Astrocyte (in vitro differentiated cells and primary cell): ENCODE measurements around the gene TPM4. TPM values are rescaled to one million over a fixed set of nuclear protein-coding genes. Genes with fewer than 3 reads are reported as not detected.
"Not testable (repeated sequence)": the region's sequence is repeated elsewhere in the genome, so short reads cannot be mapped to it uniquely, and the experiment has no call there.

ENCODE experiments used
- DNase-seq: peaks from one replicate; pipeline ENCODE4 v3.0.0-alpha.2; 2010; ENCODE audit warnings: low read depth
- FAIRE-seq: peaks from 2 replicates; lab custom pipeline; 2011; peaks lifted over from hg19 to GRCh38; lab: Jason Lieb, UNC
- H2AFZ ChIP-seq: 2 replicates; pipeline ENCODE4 v1.6.0; 2012; ENCODE audit warnings: low read depth, low read length, inconsistent platforms
- H3K27ac ChIP-seq: 2 replicates; pipeline ENCODE4 v1.5.1; 2011; ENCODE audit warnings: low read depth, low read length, inconsistent platforms
- H3K27me3 ChIP-seq: 2 replicates; pipeline ENCODE4 v1.6.0; 2011; ENCODE audit warnings: low read length, inconsistent platforms; ENCODE audit not compliant: insufficient read depth
- H3K36me3 ChIP-seq: 2 replicates; pipeline ENCODE4 v1.5.1; 2011; ENCODE audit warnings: low read length, inconsistent platforms; ENCODE audit not compliant: insufficient read depth
- H3K4me1 ChIP-seq: 2 replicates; pipeline ENCODE4 v1.5.1; 2011; ENCODE audit warnings: low read length, inconsistent platforms; ENCODE audit not compliant: insufficient read depth
- H3K4me2 ChIP-seq: 2 replicates; pipeline ENCODE4 v1.6.0; 2012; ENCODE audit warnings: low read length, inconsistent platforms
- H3K4me3 ChIP-seq: 2 replicates; pipeline ENCODE4 v1.5.1; 2011; ENCODE audit warnings: low read depth, mild to moderate bottlenecking, low read length, inconsistent platforms; ENCODE audit not compliant: insufficient read depth
- H3K79me2 ChIP-seq: 2 replicates; pipeline ENCODE4 v1.6.0; 2012; ENCODE audit warnings: mild to moderate bottlenecking, low read length, inconsistent platforms; ENCODE audit not compliant: insufficient read depth
- H3K9ac ChIP-seq: 2 replicates; pipeline ENCODE4 v1.6.0; 2012; ENCODE audit warnings: mild to moderate bottlenecking, low read length, inconsistent platforms
- H3K9me3 ChIP-seq: 2 replicates; pipeline ENCODE4 v1.5.1; 2012; ENCODE audit warnings: low read depth, mild to moderate bottlenecking, low read length, inconsistent platforms; ENCODE audit not compliant: insufficient read depth
- H4K20me1 ChIP-seq: 2 replicates; pipeline ENCODE4 v1.6.0; 2012; ENCODE audit warnings: low read length, inconsistent platforms; ENCODE audit not compliant: insufficient read depth
- H3K27ac Mint-ChIP-seq: one replicate; pipeline ENCODE4 v1.8.0; 2021; ENCODE audit warnings: mild to moderate bottlenecking, mixed read lengths; ENCODE audit not compliant: unreplicated experiment
- H3K27me3 Mint-ChIP-seq: one replicate; pipeline ENCODE4 v1.8.0; 2021; ENCODE audit warnings: low read depth, mixed read lengths; ENCODE audit not compliant: unreplicated experiment
- H3K36me3 Mint-ChIP-seq: one replicate; pipeline ENCODE4 v1.8.0; 2021; ENCODE audit warnings: low read depth, mixed read lengths; ENCODE audit not compliant: unreplicated experiment
- H3K4me1 Mint-ChIP-seq: one replicate; pipeline ENCODE4 v1.8.0; 2021; ENCODE audit warnings: low read depth, mixed read lengths; ENCODE audit not compliant: unreplicated experiment
- H3K4me3 Mint-ChIP-seq: one replicate; pipeline ENCODE4 v1.8.0; 2021; ENCODE audit warnings: mild to moderate bottlenecking, moderate library complexity, mixed read lengths; ENCODE audit not compliant: unreplicated experiment
- H3K9me3 Mint-ChIP-seq: one replicate; pipeline ENCODE4 v1.8.0; 2021; ENCODE audit warnings: mild to moderate bottlenecking, mixed read lengths; ENCODE audit not compliant: unreplicated experiment
- CTCF ChIP-seq: IDR thresholded peaks from 2 replicates; pipeline ENCODE4 v1.5.1; 2011; ENCODE audit warnings: low read depth, mild to moderate bottlenecking, inconsistent platforms, low read length, moderate library complexity; ENCODE audit not compliant: insufficient read depth
- EZH2 ChIP-seq: IDR thresholded peaks from 2 replicates; pipeline ENCODE4 v1.6.1; 2012; ENCODE audit warnings: mild to moderate bottlenecking, low read length, inconsistent platforms; ENCODE audit not compliant: insufficient read depth
- total RNA-seq: library from RNA; stranded (reverse); gene quantifications from 2 replicates; pipeline ENCODE4 v1.2.1, GENCODE V29; 2021

TPM4 gene
- total RNA-seq, 1 donor from 2014 or later: 811 TPM

GRCh38 chr19:16118489-16119033 lies 42.3 kb downstream of the TPM4 start:
- H3K4me2 ChIP-seq: no peak overlapping the region
- H3K27me3 ChIP-seq: no peaks in the 10 kb centered on the region
- Mint-ChIP-seq H3K36me3 (peaks cover 16% of the 10 kb centered on the region), H3K9me3 (no peaks in the 10 kb centered on the region), H3K4me1 (peaks cover 5% of the 10 kb centered on the region), H3K4me3 (no peak overlapping the region), H3K27me3 (no peaks in the 10 kb centered on the region), H3K27ac (no peak overlapping the region)
- DNase-seq (no peak), FAIRE-seq (no peak)
- no peak overlapping the region for H3K9ac ChIP-seq
- H3K79me2 ChIP-seq: peaks cover 38% of the 10 kb centered on the region
- H3K4me1 ChIP-seq: no peaks in the 10 kb centered on the region
- no peak overlapping the region for H3K27ac ChIP-seq
- no peak overlapping the region for H2AFZ ChIP-seq
- peaks cover 43% of the 10 kb centered on the region for H4K20me1 ChIP-seq
- TF ChIP-seq CTCF: no peak
- no peak for TF ChIP-seq EZH2
- peaks cover 13% of the 10 kb centered on the region for H3K36me3 ChIP-seq
- H3K4me3 ChIP-seq: no peak overlapping the region
- no peaks in the 10 kb centered on the region for H3K9me3 ChIP-seq

- H3K27me3 ChIP-seq, H3K27me3 Mint-ChIP-seq, H3K4me2 ChIP-seq, H3K4me3 ChIP-seq, H2AFZ ChIP-seq, H3K4me3 Mint-ChIP-seq, H3K4me1 Mint-ChIP-seq, FAIRE-seq, DNase-seq, H3K27ac Mint-ChIP-seq, H3K27ac ChIP-seq, H3K9ac ChIP-seq, H3K9me3 ChIP-seq, H3K9me3 Mint-ChIP-seq, H3K4me1 ChIP-seq: not testable (repeated sequence)
- H4K20me1 ChIP-seq: peaks cover 39% of the 10 kb centered on the region
- peaks cover 31% of the 10 kb centered on the region for H3K79me2 ChIP-seq
- peaks cover 16% of the 10 kb centered on the region for H3K36me3 Mint-ChIP-seq
- peaks cover 17% of the 10 kb centered on the region for H3K36me3 ChIP-seq
Measured at GRCh38 chr19:16119075-16119857, 43.0 kb downstream of the TPM4 start.

GRCh38 chr19:16121141-16121540 lies 44.8 kb downstream of the TPM4 start:
- no peak overlapping the region for H3K27ac Mint-ChIP-seq
- peaks cover 21% of the 10 kb centered on the region for H3K36me3 ChIP-seq
- no peaks in the 10 kb centered on the region for H3K4me1 ChIP-seq
- peaks cover 14% of the 10 kb centered on the region for H3K79me2 ChIP-seq
- H3K4me3 Mint-ChIP-seq: no peak overlapping the region
- FAIRE-seq (no peak), DNase-seq (no peak)
- H3K4me3 ChIP-seq: no peak overlapping the region
- H2AFZ ChIP-seq: no peak overlapping the region
- no peak for TF ChIP-seq EZH2
- no peak for TF ChIP-seq CTCF
- H3K4me2 ChIP-seq: no peak overlapping the region
- no peaks in the 10 kb centered on the region for H3K27me3 Mint-ChIP-seq
- no peak overlapping the region for H3K27ac ChIP-seq
- no peak overlapping the region for H3K9ac ChIP-seq
- H3K9me3 ChIP-seq: no peaks in the 10 kb centered on the region
- peaks cover 17% of the 10 kb centered on the region for H3K36me3 Mint-ChIP-seq
- peaks cover 33% of the 10 kb centered on the region for H4K20me1 ChIP-seq
- peaks cover 1% of the 10 kb centered on the region for H3K4me1 Mint-ChIP-seq
- no peaks in the 10 kb centered on the region for H3K27me3 ChIP-seq
- H3K9me3 Mint-ChIP-seq: no peaks in the 10 kb centered on the region
